HG03135 (cell line): ENCODE data around the gene IFT122.

ENCODE experiments used
- ATAC-seq: cut with Tn5 transposase; IDR thresholded peaks from one replicate; pipeline ENCODE4 v1.9.1; 2021; ENCODE audit warnings: mild to moderate bottlenecking, moderate library complexity; ENCODE audit not compliant: unreplicated experiment

The IFT122 gene

GRCh38 chr3:129567176-129567705 lies 127.2 kb downstream of the IFT122 start:
- ATAC-seq, result no peak

GRCh38 chr3:129567939-129568338 lies 127.9 kb downstream of the IFT122 start:
- no peak for ATAC-seq

GRCh38 chr3:129569856-129570255 lies 129.8 kb downstream of the IFT122 start:
- ATAC-seq, result no peak
